Measurements from ENCODE around the gene MOGAT2.
"Not testable (repeated sequence)": the region's sequence is repeated elsewhere in the genome, so short reads cannot be mapped to it uniquely, and the experiment has no call there.

Gene MOGAT2

GRCh38 chr11:75743159-75743558, 25.5 kb downstream of the MOGAT2 start:
- H3K27me3 ChIP-seq (ENCODE audit: control insufficient read depth in 1 of 2, insufficient read depth in 2 of 2, low read length in 2 of 2); H3K27ac ChIP-seq (ENCODE audit: low read depth, low read length); H3K36me3 ChIP-seq (ENCODE audit: insufficient read depth, low read length); H3K9ac ChIP-seq (ENCODE audit: low read length); H3K4me1 ChIP-seq (ENCODE audit: insufficient read depth, low read length); H3K9me3 ChIP-seq (ENCODE audit: low read length); H3K4me3 ChIP-seq (ENCODE audit: low read depth in 1 of 2, low read length in 2 of 2): not testable (repeated sequence)

DNA sequence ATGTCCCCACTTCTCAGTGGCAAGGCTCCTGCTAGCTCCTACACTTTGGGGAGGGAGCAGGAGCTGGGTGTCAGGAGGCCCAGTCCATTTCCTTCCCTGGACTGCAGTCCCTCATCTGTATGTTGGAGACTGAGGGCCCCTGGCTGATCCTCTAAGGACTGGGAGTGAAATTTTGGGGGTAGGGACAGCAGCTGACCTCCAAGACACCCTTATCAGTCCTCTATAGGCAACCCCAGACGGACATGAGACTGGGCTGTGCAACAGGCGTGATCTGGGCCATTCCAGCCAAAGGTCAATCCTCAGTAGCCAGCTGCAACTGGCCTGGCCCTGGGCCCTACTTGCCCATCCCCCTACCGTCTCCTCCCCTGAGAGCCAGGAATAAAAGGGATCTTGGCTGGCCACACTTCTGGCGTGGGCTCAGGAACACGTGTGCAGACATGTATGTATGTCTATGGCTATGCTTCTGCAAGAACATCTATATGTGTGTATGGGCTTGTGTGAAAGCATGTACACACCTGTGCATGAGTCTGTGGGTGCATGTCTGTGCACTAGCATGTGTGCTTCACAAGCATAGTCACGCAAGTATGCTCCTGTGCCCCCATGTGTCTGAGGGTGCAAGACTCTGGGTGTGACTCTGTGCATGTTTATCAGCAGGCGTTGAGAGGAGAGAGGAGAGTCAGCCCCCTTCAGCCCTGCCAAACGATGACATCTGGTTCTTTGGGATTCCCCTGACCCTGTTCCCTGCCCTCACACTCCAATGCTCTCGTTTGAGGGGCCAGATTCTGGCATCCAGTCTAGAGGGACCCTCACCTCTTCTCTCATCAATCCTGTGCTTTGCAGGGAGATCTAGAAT, 26.3 kb downstream of the MOGAT2 start:
- Histone ChIP-seq H3K27me3 (ENCODE audit: control insufficient read depth in 1 of 2, insufficient read depth in 2 of 2, low read length in 2 of 2) (no peaks in the 10 kb centered on the region), H3K4me1 (ENCODE audit: insufficient read depth, low read length) (no peaks in the 10 kb centered on the region), H3K4me3 (ENCODE audit: low read depth in 1 of 2, low read length in 2 of 2) (no peak overlapping the region), H3K9ac (ENCODE audit: low read length) (no peak overlapping the region), H3K9me3 (ENCODE audit: low read length) (no peaks in the 10 kb centered on the region), H3K36me3 (ENCODE audit: insufficient read depth, low read length) (no peaks in the 10 kb centered on the region), H3K27ac (ENCODE audit: low read depth, low read length) (no peak overlapping the region)

- no peaks in the 10 kb centered on the region for H3K4me1 ChIP-seq (ENCODE audit: insufficient read depth, low read length)
- no peak overlapping the region for H3K9ac ChIP-seq (ENCODE audit: low read length)
- no peaks in the 10 kb centered on the region for H3K36me3 ChIP-seq (ENCODE audit: insufficient read depth, low read length)
- H3K9me3 ChIP-seq (ENCODE audit: low read length): no peaks in the 10 kb centered on the region
- H3K4me3 ChIP-seq (ENCODE audit: low read depth in 1 of 2, low read length in 2 of 2): no peak overlapping the region
- no peaks in the 10 kb centered on the region for H3K27me3 ChIP-seq (ENCODE audit: control insufficient read depth in 1 of 2, insufficient read depth in 2 of 2, low read length in 2 of 2)
- H3K27ac ChIP-seq (ENCODE audit: low read depth, low read length): no peak overlapping the region
Measured at GRCh38 chr11:75745807-75746206, 28.2 kb downstream of the MOGAT2 start.

- not testable (repeated sequence) for H3K27ac ChIP-seq (ENCODE audit: low read depth, low read length); H3K9me3 ChIP-seq (ENCODE audit: low read length); H3K27me3 ChIP-seq (ENCODE audit: control insufficient read depth in 1 of 2, insufficient read depth in 2 of 2, low read length in 2 of 2); H3K36me3 ChIP-seq (ENCODE audit: insufficient read depth, low read length); H3K9ac ChIP-seq (ENCODE audit: low read length); H3K4me1 ChIP-seq (ENCODE audit: insufficient read depth, low read length); H3K4me3 ChIP-seq (ENCODE audit: low read depth in 1 of 2, low read length in 2 of 2)
Measured at GRCh38 chr11:75748729-75749273, 31.2 kb downstream of the MOGAT2 start.

GRCh38 chr11:75754933-75755332, 37.3 kb downstream of the MOGAT2 start:
- H3K36me3 ChIP-seq (ENCODE audit: insufficient read depth, low read length); H3K27me3 ChIP-seq (ENCODE audit: control insufficient read depth in 1 of 2, insufficient read depth in 2 of 2, low read length in 2 of 2); H3K27ac ChIP-seq (ENCODE audit: low read depth, low read length); H3K9ac ChIP-seq (ENCODE audit: low read length); H3K4me1 ChIP-seq (ENCODE audit: insufficient read depth, low read length); H3K4me3 ChIP-seq (ENCODE audit: low read depth in 1 of 2, low read length in 2 of 2); H3K9me3 ChIP-seq (ENCODE audit: low read length): not testable (repeated sequence)

DNA sequence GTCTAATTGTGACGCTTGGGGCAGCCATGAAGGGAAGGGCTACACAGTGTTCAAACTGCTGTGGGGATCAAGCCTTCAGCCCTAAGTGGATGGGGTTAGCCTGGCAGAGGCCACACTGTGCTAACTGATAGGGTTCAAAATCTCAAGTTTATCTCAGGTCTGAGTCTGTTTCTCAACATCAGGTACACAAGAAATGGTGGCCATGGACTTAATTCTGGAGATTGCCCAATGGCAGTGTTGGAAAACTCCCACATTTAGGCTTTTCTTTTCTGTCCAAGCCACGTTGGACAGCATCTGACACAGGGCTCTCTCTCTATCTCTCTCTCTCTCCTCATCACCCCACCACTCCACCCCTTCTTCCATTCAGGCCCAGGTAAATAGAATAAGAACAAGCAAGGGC, 40.0 kb downstream of the MOGAT2 start:
- Histone ChIP-seq H3K9ac (ENCODE audit: low read length) (no peak overlapping the region), H3K4me3 (ENCODE audit: low read depth in 1 of 2, low read length in 2 of 2) (no peak overlapping the region), H3K36me3 (ENCODE audit: insufficient read depth, low read length) (no peaks in the 10 kb centered on the region), H3K9me3 (ENCODE audit: low read length) (no peaks in the 10 kb centered on the region), H3K27ac (ENCODE audit: low read depth, low read length) (no peak overlapping the region), H3K4me1 (ENCODE audit: insufficient read depth, low read length) (no peaks in the 10 kb centered on the region), H3K27me3 (ENCODE audit: control insufficient read depth in 1 of 2, insufficient read depth in 2 of 2, low read length in 2 of 2) (no peaks in the 10 kb centered on the region)

DNA sequence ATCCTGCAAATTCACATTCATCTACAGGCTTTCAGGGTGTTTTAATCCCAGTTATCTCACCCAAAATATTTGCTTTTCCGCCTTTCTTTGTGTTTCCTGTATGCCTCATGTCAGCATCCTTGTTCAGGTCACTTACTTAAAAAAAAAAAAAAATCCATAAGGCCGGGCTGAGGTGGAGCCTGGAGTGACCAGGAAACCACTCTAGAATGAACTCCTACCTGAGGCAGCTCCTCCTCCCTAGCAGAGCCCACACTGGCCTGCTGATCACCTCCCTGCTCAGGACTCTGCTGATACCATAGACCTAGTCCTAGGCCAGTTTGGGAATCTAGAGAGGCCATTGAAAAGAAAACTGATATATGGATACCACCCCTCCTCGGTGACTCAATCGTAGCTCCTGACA, 42.2 kb downstream of the MOGAT2 start:
- Histone ChIP-seq H3K9me3 (ENCODE audit: low read length) (no peaks in the 10 kb centered on the region), H3K36me3 (ENCODE audit: insufficient read depth, low read length) (no peaks in the 10 kb centered on the region), H3K4me1 (ENCODE audit: insufficient read depth, low read length) (no peaks in the 10 kb centered on the region), H3K27ac (ENCODE audit: low read depth, low read length) (no peak overlapping the region), H3K4me3 (ENCODE audit: low read depth in 1 of 2, low read length in 2 of 2) (no peak overlapping the region), H3K27me3 (ENCODE audit: control insufficient read depth in 1 of 2, insufficient read depth in 2 of 2, low read length in 2 of 2) (no peaks in the 10 kb centered on the region), H3K9ac (ENCODE audit: low read length) (no peak overlapping the region)

DNA sequence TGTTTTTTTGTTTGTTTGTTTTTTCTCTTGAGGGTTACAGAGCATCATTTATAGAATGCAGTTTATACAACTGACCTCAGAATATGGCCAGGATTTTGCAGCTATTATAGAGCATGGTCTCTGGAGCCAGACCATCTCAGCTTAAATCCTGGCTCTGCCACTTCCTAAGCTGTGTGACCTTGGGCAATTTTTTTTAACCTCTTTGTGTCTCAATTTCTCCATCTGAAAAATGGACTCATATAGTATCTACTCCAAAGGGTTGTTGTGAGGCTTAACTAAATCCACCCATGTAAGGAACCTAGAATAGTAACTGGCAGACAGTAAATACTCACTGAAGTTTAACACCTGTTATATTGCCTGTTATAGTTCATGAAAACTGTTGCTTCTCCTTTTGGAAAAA, 42.6 kb downstream of the MOGAT2 start:
- Histone ChIP-seq H3K36me3 (ENCODE audit: insufficient read depth, low read length) (no peaks in the 10 kb centered on the region), H3K27ac (ENCODE audit: low read depth, low read length) (no peak overlapping the region), H3K9ac (ENCODE audit: low read length) (no peak overlapping the region), H3K9me3 (ENCODE audit: low read length) (no peaks in the 10 kb centered on the region), H3K27me3 (ENCODE audit: control insufficient read depth in 1 of 2, insufficient read depth in 2 of 2, low read length in 2 of 2) (no peaks in the 10 kb centered on the region), H3K4me3 (ENCODE audit: low read depth in 1 of 2, low read length in 2 of 2) (no peak overlapping the region), H3K4me1 (ENCODE audit: insufficient read depth, low read length) (no peaks in the 10 kb centered on the region)

GRCh38 chr11:75760710-75761493, 43.3 kb downstream of the MOGAT2 start:
- H3K4me3 ChIP-seq (ENCODE audit: low read depth in 1 of 2, low read length in 2 of 2): no peak overlapping the region
- H3K9ac ChIP-seq (ENCODE audit: low read length): no peak overlapping the region

DNA sequence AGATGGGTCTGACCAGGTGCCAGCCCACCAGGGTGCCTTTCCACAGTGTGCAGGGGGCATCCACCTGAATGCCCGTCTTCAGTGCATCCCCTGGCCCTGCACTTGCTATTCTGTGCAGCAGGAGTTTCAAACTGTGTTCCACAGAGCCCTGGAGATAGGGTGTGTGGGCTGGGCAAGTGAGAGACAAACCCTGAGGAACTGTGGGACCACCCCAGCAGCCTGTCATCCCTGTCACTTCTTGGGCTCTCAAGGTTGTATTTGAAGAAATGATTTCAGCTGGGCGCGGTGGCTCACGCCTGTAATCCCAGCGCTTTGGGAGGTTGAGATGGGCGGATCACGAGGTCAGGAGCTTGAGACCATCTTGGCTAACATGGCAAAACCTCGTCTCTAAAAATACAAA, 44.5 kb downstream of the MOGAT2 start:
- H3K36me3 ChIP-seq (ENCODE audit: insufficient read depth, low read length): no peaks in the 10 kb centered on the region
- H3K27me3 ChIP-seq (ENCODE audit: control insufficient read depth in 1 of 2, insufficient read depth in 2 of 2, low read length in 2 of 2): no peaks in the 10 kb centered on the region
- no peaks in the 10 kb centered on the region for H3K9me3 ChIP-seq (ENCODE audit: low read length)
- no peak overlapping the region for H3K4me3 ChIP-seq (ENCODE audit: low read depth in 1 of 2, low read length in 2 of 2)
- no peaks in the 10 kb centered on the region for H3K4me1 ChIP-seq (ENCODE audit: insufficient read depth, low read length)
- H3K27ac ChIP-seq (ENCODE audit: low read depth, low read length): no peak overlapping the region
- no peak overlapping the region for H3K9ac ChIP-seq (ENCODE audit: low read length)

More at GRCh38 chr11:75760710-75761493, 43.3 kb downstream of the MOGAT2 start:
- Histone ChIP-seq H3K9me3 (ENCODE audit: low read length) (no peaks in the 10 kb centered on the region), H3K27me3 (ENCODE audit: control insufficient read depth in 1 of 2, insufficient read depth in 2 of 2, low read length in 2 of 2) (no peaks in the 10 kb centered on the region), H3K36me3 (ENCODE audit: insufficient read depth, low read length) (no peaks in the 10 kb centered on the region), H3K27ac (ENCODE audit: low read depth, low read length) (no peak overlapping the region), H3K4me1 (ENCODE audit: insufficient read depth, low read length) (no peaks in the 10 kb centered on the region)

DNA sequence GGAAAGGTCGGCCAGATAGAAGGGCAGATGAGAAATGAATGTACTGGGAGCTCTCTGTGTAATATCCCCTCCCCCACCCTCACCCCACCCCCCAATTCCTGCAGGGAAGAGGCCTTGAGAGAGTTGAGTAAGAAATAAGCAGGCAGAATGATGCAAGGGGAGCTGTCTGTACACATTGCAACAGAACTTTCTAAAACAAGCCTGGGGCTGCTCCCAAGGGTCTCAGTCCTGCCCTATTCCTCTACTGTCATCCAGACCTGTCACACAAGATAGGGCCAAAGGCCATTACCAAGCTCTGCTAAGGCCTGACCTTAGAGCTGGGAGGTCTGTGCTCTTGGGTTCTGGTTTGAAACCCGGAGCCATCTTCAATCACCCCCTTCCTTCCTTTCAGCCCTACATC, 45.2 kb downstream of the MOGAT2 start:
- Histone ChIP-seq H3K9me3 (ENCODE audit: low read length) (no peaks in the 10 kb centered on the region), H3K27ac (ENCODE audit: low read depth, low read length) (no peak overlapping the region), H3K36me3 (ENCODE audit: insufficient read depth, low read length) (no peaks in the 10 kb centered on the region), H3K4me3 (ENCODE audit: low read depth in 1 of 2, low read length in 2 of 2) (no peak overlapping the region), H3K9ac (ENCODE audit: low read length) (no peak overlapping the region), H3K4me1 (ENCODE audit: insufficient read depth, low read length) (peaks cover 5% of the 10 kb centered on the region), H3K27me3 (ENCODE audit: control insufficient read depth in 1 of 2, insufficient read depth in 2 of 2, low read length in 2 of 2) (peaks cover 2% of the 10 kb centered on the region in 2 donors)

All from muscle layer of colon (tissue), 2 donors.